Activated T-cell treated with anti-CD3 and anti-CD28 coated beads, Interleukin-2, amount 50 U/mL, for 72 hours (primary cell): ENCODE results near the gene SENP5. TPM values are rescaled to one million over a fixed set of nuclear protein-coding genes. Genes with fewer than 3 reads are reported as not detected.

ENCODE experiments used
- ATAC-seq, 2 donors: fragments of 150-1000 bp; cut with Tn5 transposase; replicated peaks in 1 of 2; 2 replicates each; pipeline ENCODE4 v1.10.0; 2021; ENCODE audit warnings: moderate library complexity in 2 of 2, mild to moderate bottlenecking in 1 of 2
- DNase-seq, 2 donors: peaks; one replicate each; pipeline ENCODE4 v3.0.0; 2021 to 2022; ENCODE audit warnings: mixed read lengths in 1 of 2
- H3K27ac Mint-ChIP-seq: one replicate; pipeline ENCODE4 v1.8.0; 2022; ENCODE audit warnings: mild to moderate bottlenecking, moderate library complexity, mixed read lengths
- H3K27me3 Mint-ChIP-seq: one replicate; pipeline ENCODE4 v1.8.0; 2022; ENCODE audit warnings: low read depth, mixed read lengths
- H3K36me3 Mint-ChIP-seq, 2 donors: one replicate each; pipeline ENCODE4 v1.8.0; 2022; ENCODE audit warnings: mixed read lengths in 2 of 2, mild to moderate bottlenecking in 1 of 2; ENCODE audit not compliant: insufficient read depth in 2 of 2
- H3K4me1 Mint-ChIP-seq: one replicate; pipeline ENCODE4 v1.8.0; 2022; ENCODE audit warnings: low read depth, mixed read lengths
- H3K4me3 Mint-ChIP-seq, 2 donors: one replicate each; pipeline ENCODE4 v1.8.0; 2022; ENCODE audit warnings: mild to moderate bottlenecking in 2 of 2, mixed read lengths in 2 of 2, moderate library complexity in 2 of 2
- H3K9me3 Mint-ChIP-seq, 2 donors: one replicate each; pipeline ENCODE4 v1.8.0; 2022; ENCODE audit warnings: mixed read lengths in 2 of 2
- total RNA-seq, 2 donors: library from RNA; stranded (reverse); gene quantifications; one replicate each; pipeline ENCODE4 v1.2.3, GENCODE V29; 2022

Gene SENP5
- total RNA-seq, 2 donors from 2014 or later = 33.7 to 38.6 TPM

GRCh38 chr3:196902296-196902695 lies 34.6 kb downstream of the SENP5 start:
- ATAC-seq (no peak), DNase-seq (no peak)
- peaks cover 8 to 26% of the 10 kb centered on the region in 2 donors for H3K36me3 Mint-ChIP-seq
- no peak overlapping the region for H3K4me3 Mint-ChIP-seq
- no peaks in the 10 kb centered on the region for H3K9me3 Mint-ChIP-seq
- no peaks in the 10 kb centered on the region for H3K4me1 Mint-ChIP-seq
- H3K27ac Mint-ChIP-seq = no peak overlapping the region
- H3K27me3 Mint-ChIP-seq = no peaks in the 10 kb centered on the region

- H3K4me1 Mint-ChIP-seq = no peaks in the 10 kb centered on the region
- H3K27ac Mint-ChIP-seq = no peak overlapping the region
- no peak for DNase-seq
- no peaks in the 10 kb centered on the region for H3K27me3 Mint-ChIP-seq
- no peaks in the 10 kb centered on the region for H3K9me3 Mint-ChIP-seq
- no peak for ATAC-seq
- H3K36me3 Mint-ChIP-seq = peaks cover 10 to 26% of the 10 kb centered on the region in 2 donors
- no peak overlapping the region for H3K4me3 Mint-ChIP-seq
Measured at GRCh38 chr3:196903740-196904139, 36.0 kb downstream of the SENP5 start.

DNA sequence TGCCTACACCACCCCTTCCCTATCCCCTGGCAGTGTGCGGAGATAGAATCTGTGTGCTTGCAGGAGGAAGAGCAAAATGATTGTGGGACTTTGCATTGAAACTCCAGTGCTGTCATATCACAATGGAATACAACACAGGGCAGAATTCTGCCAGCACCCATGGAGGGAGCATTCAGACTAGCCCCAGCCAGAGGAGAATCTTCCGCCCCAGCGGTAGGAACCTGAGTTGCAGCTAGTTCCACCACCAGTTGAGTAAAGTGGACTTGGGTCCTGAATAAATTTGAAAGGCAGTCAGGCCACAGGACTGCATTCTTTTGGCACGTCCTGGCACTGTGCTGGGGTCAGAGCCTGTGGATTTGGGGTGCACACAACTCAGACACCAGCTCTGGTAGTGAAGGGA lies 47.1 kb downstream of the SENP5 start:
- no peaks in the 10 kb centered on the region for H3K9me3 Mint-ChIP-seq
- no peak for DNase-seq
- H3K4me1 Mint-ChIP-seq = no peaks in the 10 kb centered on the region
- no peaks in the 10 kb centered on the region for H3K27me3 Mint-ChIP-seq
- H3K27ac Mint-ChIP-seq = no peak overlapping the region
- H3K4me3 Mint-ChIP-seq = no peak overlapping the region
- peaks cover 7 to 15% of the 10 kb centered on the region in 2 donors for H3K36me3 Mint-ChIP-seq
- ATAC-seq = no peak

GRCh38 chr3:196915375-196915774 lies 47.7 kb downstream of the SENP5 start:
- H3K9me3 Mint-ChIP-seq = no peaks in the 10 kb centered on the region
- H3K36me3 Mint-ChIP-seq = peaks cover 7 to 15% of the 10 kb centered on the region in 2 donors
- H3K4me1 Mint-ChIP-seq = no peaks in the 10 kb centered on the region
- no peak for DNase-seq
- no peak overlapping the region for H3K27ac Mint-ChIP-seq
- no peaks in the 10 kb centered on the region for H3K27me3 Mint-ChIP-seq
- H3K4me3 Mint-ChIP-seq = no peak overlapping the region
- ATAC-seq = no peak

DNA sequence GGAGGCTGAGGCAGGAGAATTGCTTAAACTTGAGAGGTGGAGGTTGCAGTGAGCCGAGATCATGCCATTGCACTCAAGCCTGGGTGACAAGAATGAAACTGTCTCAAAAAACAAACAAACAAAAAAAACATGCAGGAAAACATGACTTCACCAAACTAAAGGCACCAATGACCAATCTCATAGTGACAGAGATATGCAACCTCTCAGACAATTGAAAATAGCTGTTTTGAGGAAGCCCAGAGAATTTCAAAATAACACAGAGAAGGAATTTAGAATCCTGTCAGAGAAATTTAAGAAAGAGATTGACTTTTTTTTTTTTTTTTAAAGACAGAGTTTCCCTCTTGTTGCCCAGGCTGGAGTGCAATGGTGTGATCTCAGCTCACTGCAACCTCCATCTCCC lies 48.5 kb downstream of the SENP5 start:
- Mint-ChIP-seq H3K27ac (no peak overlapping the region), H3K4me1 (no peaks in the 10 kb centered on the region), H3K4me3 (no peak overlapping the region), H3K36me3 (peaks cover 7 to 15% of the 10 kb centered on the region in 2 donors), H3K27me3 (no peaks in the 10 kb centered on the region), H3K9me3 (no peaks in the 10 kb centered on the region)
- no peak for ATAC-seq
- DNase-seq = no peak

GRCh38 chr3:196916995-196917394 lies 49.3 kb downstream of the SENP5 start:
- no peaks in the 10 kb centered on the region for H3K4me1 Mint-ChIP-seq
- H3K9me3 Mint-ChIP-seq = no peaks in the 10 kb centered on the region
- peaks cover 7 to 15% of the 10 kb centered on the region in 2 donors for H3K36me3 Mint-ChIP-seq
- DNase-seq (no peak), ATAC-seq (no peak)
- H3K27ac Mint-ChIP-seq = peak overlapping the region; percentile 62
- H3K4me3 Mint-ChIP-seq = no peak overlapping the region
- H3K27me3 Mint-ChIP-seq = no peaks in the 10 kb centered on the region

DNA sequence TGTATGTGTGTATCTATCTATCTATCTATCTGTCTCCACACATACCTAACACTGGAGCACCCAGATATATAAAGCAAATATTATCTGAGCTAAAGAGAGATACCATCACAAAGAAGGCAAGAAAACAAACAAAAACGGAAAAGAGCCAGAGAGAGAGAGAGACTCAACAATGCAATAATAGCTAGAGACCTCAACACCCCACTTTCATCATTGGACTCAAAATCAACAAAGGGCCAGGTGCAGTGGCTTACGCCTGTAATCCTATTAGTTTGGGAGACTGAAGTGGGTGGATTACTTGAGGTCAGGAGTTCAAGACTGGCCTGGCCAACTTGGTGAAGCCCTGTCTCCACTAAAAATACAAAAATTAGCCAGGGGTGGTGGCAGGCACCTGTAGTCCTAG lies 51.2 kb downstream of the SENP5 start:
- no peaks in the 10 kb centered on the region for H3K4me1 Mint-ChIP-seq
- H3K27me3 Mint-ChIP-seq = no peaks in the 10 kb centered on the region
- H3K4me3 Mint-ChIP-seq = no peak overlapping the region
- no peaks in the 10 kb centered on the region for H3K9me3 Mint-ChIP-seq
- no peak overlapping the region for H3K27ac Mint-ChIP-seq
- peaks cover 7 to 13% of the 10 kb centered on the region in 2 donors for H3K36me3 Mint-ChIP-seq
- no peak for DNase-seq
- no peak for ATAC-seq

DNA sequence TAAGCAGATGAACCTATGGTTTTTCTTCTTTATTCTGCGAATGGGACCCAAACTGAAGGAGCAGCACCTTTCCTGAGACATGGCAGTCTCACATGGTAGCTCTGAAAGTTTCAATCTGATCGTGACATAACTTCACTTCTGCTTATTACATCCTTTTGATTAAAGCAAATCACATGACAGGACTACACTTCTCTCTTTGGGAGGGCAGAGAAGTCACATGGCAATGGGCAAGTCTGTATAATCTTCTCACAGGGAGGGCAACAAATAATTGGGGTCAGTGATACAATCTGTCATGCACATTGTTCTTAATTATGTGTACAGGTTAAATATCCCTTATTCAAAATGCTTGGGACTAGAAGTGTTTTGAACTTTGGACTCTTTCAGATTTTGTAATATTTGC lies 53.0 kb downstream of the SENP5 start:
- no peak for ATAC-seq
- Mint-ChIP-seq H3K27me3 (no peaks in the 10 kb centered on the region), H3K4me3 (no peak overlapping the region)

DNA sequence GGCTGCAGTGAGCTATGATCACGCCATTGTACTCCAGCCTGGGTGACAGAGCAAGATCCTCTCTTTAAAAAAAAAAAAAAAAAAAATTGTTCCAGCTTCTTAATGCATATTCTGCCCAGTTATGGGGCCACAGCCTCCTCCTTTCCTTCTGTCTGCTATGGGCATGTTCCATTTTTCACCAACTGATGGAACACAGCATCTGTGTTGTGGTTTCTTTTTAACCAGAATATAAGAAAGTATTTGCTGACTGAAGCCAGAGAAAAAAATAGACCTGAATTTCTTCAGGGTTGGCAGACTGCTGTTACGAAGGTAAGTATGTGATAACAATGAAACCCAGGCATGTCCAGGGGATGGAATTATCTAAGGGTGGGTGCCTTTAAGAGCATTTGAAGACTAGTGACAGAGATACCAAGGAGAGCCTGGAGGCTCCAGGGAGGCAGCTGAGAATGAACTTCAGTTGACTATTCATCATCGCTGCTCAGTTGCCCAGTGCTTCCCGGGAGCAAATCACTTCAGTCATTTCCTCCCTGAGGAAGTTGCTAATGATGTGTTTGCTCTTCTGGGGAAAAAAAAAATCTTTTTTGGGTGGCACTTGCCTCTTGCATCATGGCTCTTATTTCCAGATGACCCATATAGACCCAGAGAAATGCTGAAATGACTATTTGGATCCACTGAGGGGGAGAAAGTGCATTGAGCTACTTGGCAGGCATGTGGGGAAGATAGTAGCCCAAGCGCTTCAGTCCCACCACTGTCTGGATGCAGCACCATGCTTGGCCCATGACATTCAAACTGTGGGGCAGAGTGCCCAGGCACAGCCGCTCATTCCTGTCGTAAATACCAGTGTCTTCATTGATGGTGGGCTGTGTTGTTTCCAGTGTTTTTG lies 60.1 kb downstream of the SENP5 start:
- DNase-seq (no peak), ATAC-seq (no peak)
- Mint-ChIP-seq H3K27ac (peak overlapping the region; percentile 37), H3K36me3 (peaks cover 0 to 2% of the 10 kb centered on the region in 2 donors), H3K4me3 (no peak overlapping the region), H3K4me1 (no peaks in the 10 kb centered on the region), H3K9me3 (no peaks in the 10 kb centered on the region), H3K27me3 (no peaks in the 10 kb centered on the region)

More for the DNA sequence above, 53.0 kb downstream of the SENP5 start:
- Mint-ChIP-seq H3K9me3 (no peaks in the 10 kb centered on the region), H3K36me3 (peaks cover 3 to 4% of the 10 kb centered on the region in 2 donors), H3K27ac (no peak overlapping the region), H3K4me1 (no peaks in the 10 kb centered on the region)
- DNase-seq = no peak

- no peak for ATAC-seq
Measured at GRCh38 chr3:196931157-196931556, 63.4 kb downstream of the SENP5 start.

GRCh38 chr3:196931828-196932587 lies 64.3 kb downstream of the SENP5 start:
- Mint-ChIP-seq H3K4me1 (no peaks in the 10 kb centered on the region), H3K27ac (no peak overlapping the region), H3K4me3 (no peak overlapping the region), H3K36me3 (peaks cover 5 to 10% of the 10 kb centered on the region in 2 donors), H3K27me3 (no peaks in the 10 kb centered on the region), H3K9me3 (no peaks in the 10 kb centered on the region)
- ATAC-seq = no peak
- DNase-seq = no peak

More at GRCh38 chr3:196931157-196931556, 63.4 kb downstream of the SENP5 start:
- H3K4me3 Mint-ChIP-seq = no peak overlapping the region
- H3K27me3 Mint-ChIP-seq = no peaks in the 10 kb centered on the region
- peaks cover 0 to 3% of the 10 kb centered on the region in 2 donors for H3K36me3 Mint-ChIP-seq
- no peaks in the 10 kb centered on the region for H3K9me3 Mint-ChIP-seq
- DNase-seq = no peak
- no peak overlapping the region for H3K27ac Mint-ChIP-seq
- no peaks in the 10 kb centered on the region for H3K4me1 Mint-ChIP-seq

DNA sequence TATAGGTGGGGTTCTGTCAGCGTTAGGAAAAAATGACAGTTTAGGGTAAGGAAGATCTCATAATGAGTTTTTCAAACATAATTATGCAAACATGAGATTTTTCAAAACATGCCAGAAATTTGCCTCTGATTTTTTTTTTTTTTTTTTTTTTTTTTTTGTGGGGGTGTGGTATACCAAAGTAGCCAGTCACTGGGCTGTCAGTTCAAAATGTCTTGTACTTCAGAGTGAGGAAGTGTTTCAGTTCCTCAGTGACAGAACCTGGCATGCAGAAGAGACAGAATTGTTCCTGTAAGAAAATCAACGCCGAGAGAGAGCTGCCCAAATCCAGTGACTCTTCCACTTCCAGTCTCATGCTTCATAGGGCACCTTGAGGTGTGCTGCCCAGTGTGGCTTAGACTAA lies 64.9 kb downstream of the SENP5 start:
- Mint-ChIP-seq H3K4me1 (no peaks in the 10 kb centered on the region), H3K27ac (no peak overlapping the region), H3K4me3 (no peak overlapping the region), H3K9me3 (no peaks in the 10 kb centered on the region), H3K36me3 (peaks cover 5 to 12% of the 10 kb centered on the region in 2 donors), H3K27me3 (no peaks in the 10 kb centered on the region)
- ATAC-seq = no peak
- no peak for DNase-seq

GRCh38 chr3:196936288-196936687 lies 68.6 kb downstream of the SENP5 start:
- Mint-ChIP-seq H3K4me3 (no peak overlapping the region), H3K4me1 (peaks cover 33% of the 10 kb centered on the region), H3K9me3 (no peaks in the 10 kb centered on the region), H3K27me3 (no peaks in the 10 kb centered on the region), H3K36me3 (peaks cover 5 to 24% of the 10 kb centered on the region in 2 donors), H3K27ac (peak overlapping the region; percentile 93)
- DNase-seq (no peak), ATAC-seq (no peak)
